ENCODE results near the gene ZNF619. TPM values are rescaled to one million over a fixed set of nuclear protein-coding genes. Genes with fewer than 3 reads are reported as not detected.
A peak's percentile ranks its signal among the peaks of the same experiment; 100 is the strongest.

The ZNF619 gene
- total and polyA plus RNA-seq, 9 of the 15 experiments (the other 6 are each of a cell fraction or from before 2014, with no cell fraction given) = 1.3 to 9.1 (median 6.3) TPM

- TF ChIP-seq ZNF318 (IDR thresholded peaks at IDR 0.05; ENCODE audit: borderline replicate concordance in 1 of 2, low read depth in 1 of 2) (no peak), RBM34 (IDR thresholded peaks at IDR 0.05; ENCODE audit: borderline replicate concordance, insufficient read depth, low read length) (no peak), EP400 (IDR thresholded peaks at IDR 0.05) (peak; percentile 51), GMEB1 (CRISPR knock-in tag; IDR thresholded peaks at IDR 0.05) (peak; percentile 10; the same call in 1 of the 2 replicates), ZC3H11A (IDR thresholded peaks at IDR 0.05; ENCODE audit: low read depth, low read length) (no peak), HMGN3 (IDR thresholded peaks at IDR 0.05; ENCODE audit: borderline replicate concordance, extremely low read depth, insufficient read length, low read depth, low read length) (peak; percentile 65), DEAF1 (CRISPR knock-in tag; IDR thresholded peaks at IDR 0.05) (no peak), NFIC (IDR thresholded peaks at IDR 0.05) (peak; percentile 56), ZNF263 (CRISPR knock-in tag; IDR thresholded peaks at IDR 0.05; ENCODE audit: borderline replicate concordance) (no peak), PYGO2 (tag; IDR thresholded peaks at IDR 0.05) (no peak), ZNF133 (CRISPR knock-in tag; IDR thresholded peaks at IDR 0.05) (no peak), THAP12 (CRISPR knock-in tag; IDR thresholded peaks at IDR 0.05) (no peak; the same call in 1 of the 2 replicates)
Observed at GRCh38 chr3:40505599-40506462, 28.9 kb downstream of the ZNF619 start, which contains the start of gene ZNF620 (continued).

All from K562 (cell line).